Measurements from ENCODE around the gene TPCN1. TPM values are rescaled to one million over a fixed set of nuclear protein-coding genes. Genes with fewer than 3 reads are reported as not detected.

Gene TPCN1
- total RNA-seq, 6 experiments from 2014 or later, result 18.0 to 34.6 (median 28.3) TPM

GRCh38 chr12:113295886-113296556 is 74.8 kb downstream of the TPCN1 start:
- ATAC-seq (no peak), DNase-seq (no peak)
- Histone ChIP-seq H3K4me1 (peaks cover 0 to 26% (median 12%) of the 10 kb centered on the region in 4 donors), H3K4me3 (no peak overlapping the region), H3K27me3 (no peaks in the 10 kb centered on the region), H3K36me3 (peaks cover 0 to 47% (median 4%) of the 10 kb centered on the region in 4 donors), H3K9me3 (no peaks in the 10 kb centered on the region), H3K27ac (peak overlapping the region in 2 of 3 donors; percentile 79 to 90)
- WGBS (ENCODE audit: insufficient coverage, low coverage, low lambda C conversion rate, missing lambda C conversion rate), result 77% methylated on average over 3 of the region's 24 CpGs
- no peak for TF ChIP-seq POLR2A (IDR thresholded peaks at IDR 0.05)
- TF ChIP-seq CTCF (IDR thresholded peaks at IDR 0.05), result no peak
- intact Hi-C loops (cut with DNase I), result loop anchor here in 1 of 2 donors (10.0 kb wide), 1 partner anchor 101 kb away; no protein-coding TSS in a partner anchor

GRCh38 chr12:113296557-113297213 is 75.4 kb downstream of the TPCN1 start:
- DNase-seq (no peak), ATAC-seq (no peak)
- no peaks in the 10 kb centered on the region for H3K27me3 ChIP-seq
- intact Hi-C loops (cut with DNase I), result loop anchor here in 1 of 2 donors (10.0 kb wide), 1 partner anchor 102 kb away; no protein-coding TSS in a partner anchor
- TF ChIP-seq POLR2A (IDR thresholded peaks at IDR 0.05) (no peak), CTCF (IDR thresholded peaks at IDR 0.05) (no peak)
- 86% methylated on average over 14 of the region's 23 CpGs for WGBS (ENCODE audit: insufficient coverage, low coverage, low lambda C conversion rate, missing lambda C conversion rate)
- H3K27ac ChIP-seq, result peak overlapping the region in 2 of 3 donors; percentile 79 to 90
- H3K9me3 ChIP-seq, result no peaks in the 10 kb centered on the region
- H3K4me3 ChIP-seq, result no peak overlapping the region
- peaks cover 0 to 26% (median 12%) of the 10 kb centered on the region in 4 donors for H3K4me1 ChIP-seq
- H3K36me3 ChIP-seq, result peaks cover 0 to 41% (median 4%) of the 10 kb centered on the region in 4 donors

GRCh38 chr12:113297214-113297587 is 75.9 kb downstream of the TPCN1 start:
- Histone ChIP-seq H3K9me3 (no peaks in the 10 kb centered on the region), H3K4me1 (peaks cover 0 to 26% (median 12%) of the 10 kb centered on the region in 4 donors), H3K27me3 (no peaks in the 10 kb centered on the region), H3K4me3 (no peak overlapping the region), H3K27ac (peak overlapping the region in 2 of 3 donors; percentile 79 to 90), H3K36me3 (peaks cover 0 to 38% (median 4%) of the 10 kb centered on the region in 4 donors)
- intact Hi-C loops (cut with DNase I), result loop anchor here in 1 of 2 donors (10.0 kb wide), 1 partner anchor 102 kb away; no protein-coding TSS in a partner anchor
- peak; percentile 38 for TF ChIP-seq POLR2A (IDR thresholded peaks at IDR 0.05)
- TF ChIP-seq CTCF (IDR thresholded peaks at IDR 0.05), result peak in 3 of 4 donors; percentile 9 to 35 (median 18)
- DNase-seq (peak; percentile 67 to 88 (median 88)), ATAC-seq (peak; percentile 74 to 90 (median 84))
- WGBS (ENCODE audit: insufficient coverage, low coverage, low lambda C conversion rate, missing lambda C conversion rate), result no CpG with 5 or more reads among the region's 9 CpGs

DNA sequence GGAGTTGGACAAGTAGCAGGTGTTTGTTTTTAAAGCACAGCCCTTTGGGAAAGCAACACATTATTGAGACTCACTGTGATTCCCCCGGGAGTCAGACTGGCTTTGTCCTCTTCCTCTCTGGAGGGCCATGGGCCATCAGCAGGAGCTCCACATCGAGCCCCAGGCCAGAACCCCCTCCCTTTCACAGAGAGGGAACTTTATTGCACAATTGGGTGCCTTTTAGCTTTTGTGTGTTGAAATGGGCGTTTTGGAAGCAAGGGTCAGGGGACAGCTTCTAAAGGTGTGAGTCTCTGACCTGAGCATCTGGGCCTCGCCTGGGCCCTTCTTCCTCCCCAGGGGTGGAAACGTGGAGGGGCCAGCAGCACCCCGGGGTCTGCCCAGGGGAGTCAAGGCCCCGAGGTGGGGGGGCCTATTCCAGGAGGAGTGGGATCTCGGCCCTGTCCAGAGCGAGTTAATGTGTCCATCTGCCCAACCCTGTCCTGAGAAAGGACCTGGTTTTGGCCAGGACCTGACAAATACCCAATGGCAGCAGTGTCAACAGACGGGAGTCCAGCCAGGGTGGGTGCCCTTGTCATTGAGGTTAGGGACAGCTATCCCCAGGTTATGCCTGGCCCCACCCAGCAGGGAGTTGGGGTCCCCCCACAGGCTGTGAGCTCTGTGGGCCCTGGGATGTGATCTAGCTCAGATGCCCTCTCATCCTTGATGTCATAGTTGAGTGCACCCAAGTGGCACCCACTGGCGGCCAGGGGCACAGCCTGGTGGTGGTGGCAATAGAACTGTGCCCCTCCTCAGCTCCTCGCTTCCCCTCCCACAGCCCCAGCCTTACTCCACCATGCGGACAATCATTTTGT is 76.6 kb downstream of the TPCN1 start:
- H3K36me3 ChIP-seq, result peaks cover 0 to 31% (median 4%) of the 10 kb centered on the region in 4 donors
- intact Hi-C loops (cut with DNase I), result loop anchor here in 1 of 2 donors (10.0 kb wide), 1 partner anchor 103 kb away; no protein-coding TSS in a partner anchor
- ATAC-seq (peak; percentile 39 to 72 (median 66)), DNase-seq (peak in 1 of 3 donors; percentile 74)
- H3K9me3 ChIP-seq, result no peaks in the 10 kb centered on the region
- H3K27ac ChIP-seq, result peak overlapping the region in 2 of 3 donors; percentile 79 to 90
- H3K27me3 ChIP-seq, result no peaks in the 10 kb centered on the region
- WGBS (ENCODE audit: insufficient coverage, low coverage, low lambda C conversion rate, missing lambda C conversion rate), result 67% methylated on average over 2 of the region's 13 CpGs
- H3K4me1 ChIP-seq, result peaks cover 0 to 26% (median 12%) of the 10 kb centered on the region in 4 donors
- peak in 1 of 4 donors; percentile 0 for TF ChIP-seq CTCF (IDR thresholded peaks at IDR 0.05)
- TF ChIP-seq POLR2A (IDR thresholded peaks at IDR 0.05), result no peak
- no peak overlapping the region for H3K4me3 ChIP-seq
